ENCODE data around the gene ZNF639.
"Not testable (repeated sequence)": the region's sequence is repeated elsewhere in the genome, so short reads cannot be mapped to it uniquely, and the experiment has no call there.

The ZNF639 gene

GRCh38 chr3:179289295-179289694 is 33.5 kb upstream of the ZNF639 start:
- 77% methylated on average over 3 of the region's 3 CpGs for WGBS
- Histone ChIP-seq H3K36me3 (ENCODE audit: insufficient read depth, low read length) (no peaks in the 10 kb centered on the region), H3K4me1 (ENCODE audit: insufficient read depth, low read length) (no peaks in the 10 kb centered on the region), H3K9me3 (ENCODE audit: insufficient read depth, low read depth, low read length) (no peaks in the 10 kb centered on the region), H3K27me3 (ENCODE audit: insufficient read depth, low read length) (no peaks in the 10 kb centered on the region), H3K4me3 (ENCODE audit: low read length) (no peak overlapping the region), H3K27ac (ENCODE audit: low read depth, low read length) (no peak overlapping the region), H3K9ac (ENCODE audit: low read depth, low read length) (no peak overlapping the region)

- Histone ChIP-seq H3K27me3 (ENCODE audit: insufficient read depth, low read length) (no peaks in the 10 kb centered on the region), H3K4me1 (ENCODE audit: insufficient read depth, low read length) (no peaks in the 10 kb centered on the region), H3K9ac (ENCODE audit: low read depth, low read length) (no peak overlapping the region), H3K4me3 (ENCODE audit: low read length) (no peak overlapping the region), H3K27ac (ENCODE audit: low read depth, low read length) (no peak overlapping the region), H3K36me3 (ENCODE audit: insufficient read depth, low read length) (no peaks in the 10 kb centered on the region), H3K9me3 (ENCODE audit: insufficient read depth, low read depth, low read length) (no peaks in the 10 kb centered on the region)
- WGBS = 93% methylated on average over 2 of the region's 2 CpGs
Observed at GRCh38 chr3:179292450-179292849, 30.4 kb upstream of the ZNF639 start.

- 90% methylated on average over 4 of the region's 5 CpGs for WGBS
Observed at GRCh38 chr3:179297971-179298725, 24.7 kb upstream of the ZNF639 start.

GRCh38 chr3:179299316-179299715 is 23.5 kb upstream of the ZNF639 start:
- peaks cover 8% of the 10 kb centered on the region; the same call in 1 of the 2 replicates for H3K9me3 ChIP-seq (ENCODE audit: insufficient read depth, low read depth, low read length)
- no peak overlapping the region for H3K9ac ChIP-seq (ENCODE audit: low read depth, low read length)
- H3K36me3 ChIP-seq (ENCODE audit: insufficient read depth, low read length) = no peaks in the 10 kb centered on the region
- H3K4me3 ChIP-seq (ENCODE audit: low read length) = no peak overlapping the region
- H3K4me1 ChIP-seq (ENCODE audit: insufficient read depth, low read length) = no peaks in the 10 kb centered on the region
- H3K27me3 ChIP-seq (ENCODE audit: insufficient read depth, low read length) = no peaks in the 10 kb centered on the region
- H3K27ac ChIP-seq (ENCODE audit: low read depth, low read length) = no peak overlapping the region
- WGBS = no CpG with 5 or more reads among the region's 2 CpGs

More at GRCh38 chr3:179297971-179298725, 24.7 kb upstream of the ZNF639 start:
- H3K4me1 ChIP-seq (ENCODE audit: insufficient read depth, low read length) = no peaks in the 10 kb centered on the region
- H3K36me3 ChIP-seq (ENCODE audit: insufficient read depth, low read length) = no peaks in the 10 kb centered on the region
- H3K9ac ChIP-seq (ENCODE audit: low read depth, low read length) = no peak overlapping the region
- H3K27ac ChIP-seq (ENCODE audit: low read depth, low read length) = no peak overlapping the region
- H3K27me3 ChIP-seq (ENCODE audit: insufficient read depth, low read length) = no peaks in the 10 kb centered on the region
- peaks cover 8% of the 10 kb centered on the region; the same call in 1 of the 2 replicates for H3K9me3 ChIP-seq (ENCODE audit: insufficient read depth, low read depth, low read length)
- no peak overlapping the region for H3K4me3 ChIP-seq (ENCODE audit: low read length)

- H3K9ac ChIP-seq (ENCODE audit: low read depth, low read length) = no peak overlapping the region
- peaks cover 8% of the 10 kb centered on the region; the same call in 1 of the 2 replicates for H3K9me3 ChIP-seq (ENCODE audit: insufficient read depth, low read depth, low read length)
- WGBS = 90% methylated on average over 5 of the region's 5 CpGs
- H3K27me3 ChIP-seq (ENCODE audit: insufficient read depth, low read length) = no peaks in the 10 kb centered on the region
- H3K4me1 ChIP-seq (ENCODE audit: insufficient read depth, low read length) = no peaks in the 10 kb centered on the region
- H3K4me3 ChIP-seq (ENCODE audit: low read length) = no peak overlapping the region
- H3K36me3 ChIP-seq (ENCODE audit: insufficient read depth, low read length) = no peaks in the 10 kb centered on the region
- no peak overlapping the region for H3K27ac ChIP-seq (ENCODE audit: low read depth, low read length)
Observed at GRCh38 chr3:179299999-179300613, 22.7 kb upstream of the ZNF639 start.

- Histone ChIP-seq H3K36me3 (ENCODE audit: insufficient read depth, low read length) (no peaks in the 10 kb centered on the region), H3K27me3 (ENCODE audit: insufficient read depth, low read length) (no peaks in the 10 kb centered on the region), H3K4me3 (ENCODE audit: low read length) (no peak overlapping the region), H3K9me3 (ENCODE audit: insufficient read depth, low read depth, low read length) (peaks cover 8% of the 10 kb centered on the region; the same call in 1 of the 2 replicates), H3K4me1 (ENCODE audit: insufficient read depth, low read length) (no peaks in the 10 kb centered on the region), H3K27ac (ENCODE audit: low read depth, low read length) (no peak overlapping the region), H3K9ac (ENCODE audit: low read depth, low read length) (no peak overlapping the region)
- WGBS = 100% methylated on average over 2 of the region's 3 CpGs
Observed at GRCh38 chr3:179301645-179302044, 21.2 kb upstream of the ZNF639 start.

GRCh38 chr3:179302111-179302510 is 20.7 kb upstream of the ZNF639 start:
- H3K27me3 ChIP-seq (ENCODE audit: insufficient read depth, low read length) = no peaks in the 10 kb centered on the region
- no peak overlapping the region for H3K27ac ChIP-seq (ENCODE audit: low read depth, low read length)
- 86% methylated on average over 7 of the region's 7 CpGs for WGBS
- no peak overlapping the region for H3K4me3 ChIP-seq (ENCODE audit: low read length)
- no peak overlapping the region for H3K9ac ChIP-seq (ENCODE audit: low read depth, low read length)
- peaks cover 8% of the 10 kb centered on the region; the same call in 1 of the 2 replicates for H3K9me3 ChIP-seq (ENCODE audit: insufficient read depth, low read depth, low read length)
- no peaks in the 10 kb centered on the region for H3K36me3 ChIP-seq (ENCODE audit: insufficient read depth, low read length)
- no peaks in the 10 kb centered on the region for H3K4me1 ChIP-seq (ENCODE audit: insufficient read depth, low read length)

- no peak overlapping the region for H3K9ac ChIP-seq (ENCODE audit: low read depth, low read length)
- no peaks in the 10 kb centered on the region for H3K36me3 ChIP-seq (ENCODE audit: insufficient read depth, low read length)
- no peaks in the 10 kb centered on the region for H3K27me3 ChIP-seq (ENCODE audit: insufficient read depth, low read length)
- no peaks in the 10 kb centered on the region for H3K4me1 ChIP-seq (ENCODE audit: insufficient read depth, low read length)
- 0 out of 2 replicates have a peak, but pooled peaks cover 2% of the 10 kb centered on the region for H3K9me3 ChIP-seq (ENCODE audit: insufficient read depth, low read depth, low read length)
- WGBS = 57% methylated on average over 2 of the region's 2 CpGs
- H3K4me3 ChIP-seq (ENCODE audit: low read length) = no peak overlapping the region
- H3K27ac ChIP-seq (ENCODE audit: low read depth, low read length) = no peak overlapping the region
Observed at GRCh38 chr3:179304605-179305004, 18.2 kb upstream of the ZNF639 start.

GRCh38 chr3:179307362-179307761 is 15.5 kb upstream of the ZNF639 start:
- not testable (repeated sequence) for H3K27ac ChIP-seq (ENCODE audit: low read depth, low read length); H3K27me3 ChIP-seq (ENCODE audit: insufficient read depth, low read length); H3K4me3 ChIP-seq (ENCODE audit: low read length); H3K36me3 ChIP-seq (ENCODE audit: insufficient read depth, low read length); H3K9ac ChIP-seq (ENCODE audit: low read depth, low read length); H3K9me3 ChIP-seq (ENCODE audit: insufficient read depth, low read depth, low read length); H3K4me1 ChIP-seq (ENCODE audit: insufficient read depth, low read length)
- 74% methylated on average over 1 of the region's 2 CpGs for WGBS

- Histone ChIP-seq H3K27ac (ENCODE audit: low read depth, low read length) (no peak overlapping the region), H3K4me1 (ENCODE audit: insufficient read depth, low read length) (no peaks in the 10 kb centered on the region), H3K27me3 (ENCODE audit: insufficient read depth, low read length) (no peaks in the 10 kb centered on the region), H3K9ac (ENCODE audit: low read depth, low read length) (no peak overlapping the region), H3K4me3 (ENCODE audit: low read length) (no peak overlapping the region), H3K36me3 (ENCODE audit: insufficient read depth, low read length) (no peaks in the 10 kb centered on the region), H3K9me3 (ENCODE audit: insufficient read depth, low read depth, low read length) (no peaks in the 10 kb centered on the region)
Observed at GRCh38 chr3:179308001-179308400, 14.8 kb upstream of the ZNF639 start.

- H3K27me3 ChIP-seq (ENCODE audit: insufficient read depth, low read length) = no peaks in the 10 kb centered on the region
- WGBS = 71% methylated on average over 1 of the region's 1 CpG
- no peak overlapping the region for H3K9ac ChIP-seq (ENCODE audit: low read depth, low read length)
- H3K4me1 ChIP-seq (ENCODE audit: insufficient read depth, low read length) = no peaks in the 10 kb centered on the region
- H3K27ac ChIP-seq (ENCODE audit: low read depth, low read length) = no peak overlapping the region
- no peaks in the 10 kb centered on the region for H3K9me3 ChIP-seq (ENCODE audit: insufficient read depth, low read depth, low read length)
- no peak overlapping the region for H3K4me3 ChIP-seq (ENCODE audit: low read length)
- no peaks in the 10 kb centered on the region for H3K36me3 ChIP-seq (ENCODE audit: insufficient read depth, low read length)
Observed at GRCh38 chr3:179309225-179310078, 13.4 kb upstream of the ZNF639 start.
